Esophagus squamous epithelium (tissue), 5 donors: Measurements from ENCODE around the gene OSBPL5. TPM values are rescaled to one million over a fixed set of nuclear protein-coding genes. Genes with fewer than 3 reads are reported as not detected.

ENCODE experiments used
- DNase-seq: peaks from one replicate; lab custom pipeline; 2025; lab: John Stamatoyannopoulos, UW
- H3K27ac ChIP-seq, 4 donors: fragments of 200-600 bp; sonication (generic); one replicate each; pipeline ENCODE4 v1.5.1; 2016 to 2019; ENCODE audit warnings: mild to moderate bottlenecking in 1 of 4
- H3K27me3 ChIP-seq, 4 donors: fragments of 200-600 bp; sonication (generic); 1 replicate in 3 of 4; 2 replicates in 1 of 4; pipeline versions ENCODE4 v1.5.1 to v1.6.0; 2017 to 2021; ENCODE audit warnings: antibody characterized with exemption in 1 of 4
- H3K36me3 ChIP-seq, 3 donors: fragments of 200-600 bp; sonication (generic); one replicate each; pipeline ENCODE4 v1.5.1; 2016 to 2019
- H3K4me1 ChIP-seq, 3 donors: fragments of 200-600 bp; sonication (generic); one replicate each; pipeline ENCODE4 v1.5.1; 2017 to 2019
- H3K4me3 ChIP-seq, 4 donors: fragments of 200-600 bp; sonication (generic); 1 replicate in 3 of 4; 2 replicates in 1 of 4; pipeline ENCODE4 v1.5.1; 2016 to 2019; ENCODE audit warnings: mild to moderate bottlenecking in 2 of 4, moderate library complexity in 1 of 4
- H3K9me3 ChIP-seq, 3 donors: fragments of 200-600 bp; sonication (generic); one replicate each; pipeline ENCODE4 v1.5.1; 2016 to 2019
- POLR2A ChIP-seq, 4 donors: fragments of 450-650 bp; IDR thresholded peaks; one replicate each; pipeline ENCODE4 v1.6.1; 2017; ENCODE audit warnings: antibody characterized with exemption in 4 of 4, mild to moderate bottlenecking in 4 of 4, moderate library complexity in 3 of 4
- WGBS, 2 donors: methylation state at CpG; one replicate each; pipeline ENCODE4 v1.1.5; 2018; 5-methylcytosine and 5-hydroxymethylcytosine counted together
- intact Hi-C: fragments of 100-400 bp; cut with DNase I; formaldehyde crosslinking; loops from one replicate; pipeline ENCODE4 v1.15.0; 2022
- total RNA-seq, 4 donors: library from RNA; depleted of rRNA; stranded (reverse); fragments of >200 nt; gene quantifications; one replicate each; pipeline ENCODE4 v1.1.0, GENCODE V29; 2016
- TF ChIP-seq, protein P1 (sequence below), 6 experiments: fragments of 450-650 bp in 4 of 6; fragments of 200-600 bp in 2 of 6; sonication (generic) in 2 of 6; IDR thresholded peaks; one replicate each; pipeline ENCODE4 v1.5.1; 2016 to 2019; ENCODE audit warnings: antibody characterized with exemption in 6 of 6, mild to moderate bottlenecking in 4 of 6, moderate library complexity in 4 of 6
- donor health status: DM: yes; HTN: yes; CAD: no.

The OSBPL5 gene
- total RNA-seq, 4 donors from 2014 or later, result 11.9 to 30.9 (median 17.9) TPM

DNA sequence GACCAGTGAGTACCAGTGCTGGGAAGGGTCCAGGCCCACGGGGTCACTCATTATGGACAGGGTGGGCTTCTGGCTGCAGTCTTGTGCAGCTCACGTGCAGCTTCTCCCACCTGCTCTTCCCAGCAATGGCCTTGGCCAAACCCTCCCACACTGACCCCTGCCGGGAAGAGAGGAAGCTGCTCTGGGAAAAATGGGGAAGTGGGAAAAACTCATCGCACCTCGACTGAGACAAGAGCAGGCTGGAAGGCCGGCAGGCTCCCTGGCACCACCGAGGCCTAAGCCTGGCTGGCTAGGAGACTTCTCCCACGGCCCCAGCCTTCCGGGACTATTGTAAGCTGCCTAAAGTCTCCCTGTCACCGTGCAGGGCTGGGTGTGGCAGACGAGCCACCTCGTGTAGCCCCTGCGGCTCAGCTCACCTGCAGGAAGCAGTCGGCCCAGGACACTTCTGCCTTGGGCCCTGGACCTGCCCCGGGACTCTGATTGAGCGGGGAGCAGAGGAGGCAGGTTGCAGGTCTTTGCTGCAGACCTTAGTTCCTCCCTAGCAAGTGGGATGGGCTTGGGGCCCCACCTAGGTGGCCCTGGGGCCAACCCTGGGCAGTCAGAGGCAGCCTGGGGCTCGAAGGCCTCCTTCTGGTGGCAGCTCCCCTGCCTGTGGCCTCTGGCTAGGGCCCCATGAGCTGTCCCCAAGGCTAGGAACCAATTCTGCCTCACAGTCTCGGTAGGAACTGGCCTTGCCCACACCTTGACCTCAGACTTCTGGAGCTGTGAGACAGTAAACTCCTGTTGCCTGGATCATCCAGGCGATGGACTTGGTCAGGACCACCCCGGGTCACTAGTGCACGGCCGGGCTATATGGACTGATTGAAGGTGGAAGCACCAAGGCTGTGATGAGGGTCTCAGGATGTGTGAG, 30.4 kb upstream of the OSBPL5 start:
- H3K9me3 ChIP-seq, result no peaks in the 10 kb centered on the region
- H3K27me3 ChIP-seq, result peaks cover 0 to 74% (median 0%) of the 10 kb centered on the region in 4 donors
- intact Hi-C loops, result no loop called here
- H3K4me3 ChIP-seq, result no peak overlapping the region
- H3K27ac ChIP-seq, result no peak overlapping the region
- peaks cover 0 to 6% (median 0%) of the 10 kb centered on the region in 3 donors for H3K4me1 ChIP-seq
- TF ChIP-seq, protein P1, sequence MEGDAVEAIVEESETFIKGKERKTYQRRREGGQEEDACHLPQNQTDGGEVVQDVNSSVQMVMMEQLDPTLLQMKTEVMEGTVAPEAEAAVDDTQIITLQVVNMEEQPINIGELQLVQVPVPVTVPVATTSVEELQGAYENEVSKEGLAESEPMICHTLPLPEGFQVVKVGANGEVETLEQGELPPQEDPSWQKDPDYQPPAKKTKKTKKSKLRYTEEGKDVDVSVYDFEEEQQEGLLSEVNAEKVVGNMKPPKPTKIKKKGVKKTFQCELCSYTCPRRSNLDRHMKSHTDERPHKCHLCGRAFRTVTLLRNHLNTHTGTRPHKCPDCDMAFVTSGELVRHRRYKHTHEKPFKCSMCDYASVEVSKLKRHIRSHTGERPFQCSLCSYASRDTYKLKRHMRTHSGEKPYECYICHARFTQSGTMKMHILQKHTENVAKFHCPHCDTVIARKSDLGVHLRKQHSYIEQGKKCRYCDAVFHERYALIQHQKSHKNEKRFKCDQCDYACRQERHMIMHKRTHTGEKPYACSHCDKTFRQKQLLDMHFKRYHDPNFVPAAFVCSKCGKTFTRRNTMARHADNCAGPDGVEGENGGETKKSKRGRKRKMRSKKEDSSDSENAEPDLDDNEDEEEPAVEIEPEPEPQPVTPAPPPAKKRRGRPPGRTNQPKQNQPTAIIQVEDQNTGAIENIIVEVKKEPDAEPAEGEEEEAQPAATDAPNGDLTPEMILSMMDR (IDR thresholded peaks at IDR 0.05), result peak in 1 of 6 experiments; percentile 17
- TF ChIP-seq POLR2A (IDR thresholded peaks at IDR 0.05), result no peak
- DNase-seq, result no peak
- no peaks in the 10 kb centered on the region for H3K36me3 ChIP-seq
- WGBS, 2 donors, result 57 to 58% methylated on average over 9 to 15 of the region's 22 CpGs

DNA sequence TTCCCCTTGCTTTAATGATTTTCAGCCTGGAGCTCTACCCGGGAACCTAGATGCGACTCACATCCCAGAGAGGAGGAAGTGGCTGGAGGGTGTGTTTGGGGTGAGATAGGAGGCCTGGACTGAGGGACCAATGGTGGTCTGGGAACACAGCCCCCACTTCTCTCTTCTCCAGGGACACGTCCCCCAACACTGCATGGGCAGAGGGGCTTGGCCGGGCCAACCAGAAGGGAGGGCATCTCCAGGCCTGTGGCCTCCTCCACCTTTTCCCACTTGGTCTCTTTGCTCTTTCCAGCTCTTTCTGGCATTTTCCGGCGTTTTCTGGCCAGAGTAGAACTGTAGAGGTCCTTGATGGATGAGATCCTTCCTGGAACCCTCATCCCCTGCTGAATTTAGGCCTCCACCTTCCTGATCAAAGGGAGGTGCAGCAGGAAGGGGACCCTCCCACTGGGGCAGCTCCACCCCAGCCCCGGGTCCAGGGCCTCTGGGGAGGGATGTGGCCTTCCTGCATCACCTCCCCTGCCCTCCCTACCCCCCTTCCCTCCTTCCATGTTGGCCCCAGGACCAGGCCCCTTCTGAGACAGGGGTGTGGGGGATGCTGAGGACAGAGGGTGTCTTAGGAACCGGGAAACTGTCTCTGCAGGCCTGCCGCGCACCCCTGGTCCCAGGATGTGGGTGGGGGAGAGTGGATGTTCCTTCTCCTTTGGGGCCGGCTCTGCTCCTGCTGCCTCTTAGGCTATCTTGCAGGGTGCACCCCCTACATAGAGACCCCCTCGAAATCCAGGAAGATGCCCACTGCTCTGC, 29.1 kb upstream of the OSBPL5 start:
- H3K27me3 ChIP-seq, result peaks cover 0 to 66% (median 0%) of the 10 kb centered on the region in 4 donors
- intact Hi-C loops, result no loop called here

DNA sequence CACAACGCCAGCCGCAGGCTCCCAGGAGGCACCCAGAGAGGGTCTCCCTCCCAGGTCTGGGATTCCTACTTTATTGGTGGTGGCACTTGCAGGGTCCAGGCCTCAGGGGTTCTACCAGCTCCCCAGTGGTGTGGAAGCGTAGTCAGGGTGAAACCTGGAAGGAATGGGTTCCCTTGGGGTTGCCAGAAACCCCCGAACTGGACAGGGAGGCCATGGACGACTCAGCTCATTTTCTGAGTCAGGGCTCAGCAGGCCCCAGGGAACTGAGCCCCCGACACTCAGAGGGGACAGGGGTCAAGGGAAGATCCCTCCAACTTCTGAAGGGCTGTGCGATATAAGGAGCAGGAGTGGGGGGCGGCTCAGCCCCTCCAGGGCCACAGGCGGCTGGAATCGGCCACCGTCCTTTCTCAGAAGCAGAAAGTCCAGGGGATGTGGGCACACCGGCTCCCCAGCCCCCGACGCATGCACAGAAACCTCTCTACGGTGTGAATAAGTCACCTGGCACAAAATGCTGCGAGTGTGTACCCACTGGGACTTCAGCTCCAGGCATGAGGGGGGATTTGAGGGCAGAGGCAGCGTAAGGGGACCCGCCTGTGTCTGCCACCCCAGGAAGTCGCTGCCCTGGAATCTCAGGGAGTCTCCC, 28.4 kb upstream of the OSBPL5 start:
- whole genome bisulfite sequencing, 2 donors, result 76 to 81% methylated on average over 5 to 10 of the region's 19 CpGs
- intact Hi-C loops, result no loop called here
- Histone ChIP-seq H3K36me3 (no peaks in the 10 kb centered on the region), H3K4me3 (no peak overlapping the region), H3K27ac (no peak overlapping the region), H3K27me3 (peaks cover 0 to 67% (median 0%) of the 10 kb centered on the region in 4 donors), H3K9me3 (no peaks in the 10 kb centered on the region), H3K4me1 (peaks cover 0 to 6% (median 0%) of the 10 kb centered on the region in 3 donors)
- no peak for DNase-seq
- TF ChIP-seq, protein P1 (IDR thresholded peaks at IDR 0.05), result no peak
- TF ChIP-seq POLR2A (IDR thresholded peaks at IDR 0.05), result no peak

More for the DNA sequence above, 29.1 kb upstream of the OSBPL5 start:
- DNase-seq, result no peak
- Histone ChIP-seq H3K27ac (no peak overlapping the region), H3K4me1 (peaks cover 0 to 6% (median 0%) of the 10 kb centered on the region in 3 donors), H3K4me3 (no peak overlapping the region), H3K9me3 (no peaks in the 10 kb centered on the region), H3K36me3 (no peaks in the 10 kb centered on the region)
- WGBS, 2 donors, result 75 to 80% methylated on average over 5 to 6 of the region's 12 CpGs
- TF ChIP-seq, protein P1 (IDR thresholded peaks at IDR 0.05), result no peak
- no peak for TF ChIP-seq POLR2A (IDR thresholded peaks at IDR 0.05)

DNA sequence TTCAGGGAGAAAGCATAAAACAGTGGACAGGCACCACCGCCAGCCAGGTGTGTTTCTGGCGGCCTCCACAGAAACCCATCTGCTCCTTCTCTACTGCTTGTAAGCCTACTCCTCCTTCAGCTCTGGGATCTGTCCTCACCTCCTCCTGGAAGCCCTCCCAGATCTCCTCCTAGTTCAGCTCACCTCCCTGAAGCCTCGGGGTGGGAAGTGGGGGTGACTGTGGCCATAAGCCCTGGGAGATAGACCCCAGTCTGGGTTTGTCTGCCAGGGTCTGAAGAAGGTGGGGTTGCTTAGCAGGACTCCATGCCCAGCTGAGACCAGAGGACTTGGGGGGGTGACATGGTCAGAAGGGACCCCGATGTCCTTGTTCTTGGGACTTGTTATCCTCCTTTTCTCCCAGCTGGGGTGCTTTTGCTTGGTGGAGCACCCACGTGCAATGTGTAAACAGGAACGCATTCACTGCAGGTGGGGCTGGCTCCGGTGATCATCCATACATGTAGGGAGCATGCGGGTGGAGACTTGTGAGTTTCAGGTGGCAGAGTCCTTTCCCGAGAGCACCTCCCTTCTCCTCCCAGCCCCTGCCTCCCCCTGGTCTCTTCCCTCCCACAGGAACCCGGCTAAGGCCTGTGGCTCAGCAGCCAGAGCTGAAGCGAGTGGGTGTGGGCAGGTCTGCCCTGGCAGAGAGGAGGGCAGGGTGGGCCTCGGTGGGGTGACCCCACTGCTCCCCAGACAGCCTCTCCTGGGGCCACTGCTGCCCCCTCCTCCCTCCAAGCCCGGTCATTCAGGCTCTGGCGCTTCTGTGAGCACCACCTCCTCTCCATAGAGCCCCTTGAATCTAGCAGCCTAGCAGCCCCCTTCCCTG, 27.6 kb upstream of the OSBPL5 start:
- Histone ChIP-seq H3K27ac (no peak overlapping the region), H3K9me3 (no peaks in the 10 kb centered on the region), H3K27me3 (peaks cover 0 to 67% (median 0%) of the 10 kb centered on the region in 4 donors), H3K36me3 (no peaks in the 10 kb centered on the region), H3K4me1 (peaks cover 0 to 6% (median 0%) of the 10 kb centered on the region in 3 donors), H3K4me3 (no peak overlapping the region)
- 64 to 82% methylated on average over 6 to 8 of the region's 14 CpGs for WGBS, 2 donors
- intact Hi-C loops, result no loop called here
- DNase-seq, result no peak
- TF ChIP-seq POLR2A (IDR thresholded peaks at IDR 0.05), result no peak
- TF ChIP-seq, protein P1 (IDR thresholded peaks at IDR 0.05), result no peak
